Epithelial cell of esophagus (primary cell): ENCODE measurements around the gene NUBPL.

ENCODE experiments used
- DNase-seq: peaks from one replicate; pipeline ENCODE4 v3.0.0; 2010; ENCODE audit warnings: low read depth
- H3K4me3 ChIP-seq: 2 replicates; pipeline ENCODE4 v1.5.1; 2011; ENCODE audit warnings: mild to moderate bottlenecking, low read length, control low read depth
- TF ChIP-seq, protein P1 (sequence below): IDR thresholded peaks from 2 replicates; pipeline ENCODE4 v1.5.1; 2011; ENCODE audit warnings: low read depth, mild to moderate bottlenecking, low read length, control low read depth, inconsistent platforms; ENCODE audit not compliant: insufficient read depth; ENCODE audit errors: missing control alignments

The NUBPL gene

DNA sequence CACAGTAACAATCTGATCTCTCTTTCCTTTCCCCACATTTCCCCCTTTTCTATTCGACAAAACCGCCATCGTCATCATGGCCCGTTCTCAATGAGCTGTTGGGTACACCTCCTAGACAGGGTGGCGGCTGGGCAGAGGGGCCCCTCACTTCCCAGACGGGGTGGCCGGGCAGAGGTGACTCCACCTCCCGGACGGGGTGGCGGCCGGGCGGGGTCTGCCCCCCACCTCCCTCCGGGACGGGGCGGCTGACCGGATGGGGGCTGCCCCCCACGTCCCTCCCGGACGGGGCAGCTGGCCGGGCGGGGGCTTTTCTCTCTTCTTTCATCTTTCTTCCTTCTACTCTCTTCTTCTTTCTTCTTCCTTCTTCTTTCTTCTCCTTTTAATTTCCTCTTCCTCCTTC, 1.3 kb upstream of the NUBPL start:
- DNase-seq: no peak
- no peak overlapping the region for H3K4me3 ChIP-seq
- TF ChIP-seq, protein P1, sequence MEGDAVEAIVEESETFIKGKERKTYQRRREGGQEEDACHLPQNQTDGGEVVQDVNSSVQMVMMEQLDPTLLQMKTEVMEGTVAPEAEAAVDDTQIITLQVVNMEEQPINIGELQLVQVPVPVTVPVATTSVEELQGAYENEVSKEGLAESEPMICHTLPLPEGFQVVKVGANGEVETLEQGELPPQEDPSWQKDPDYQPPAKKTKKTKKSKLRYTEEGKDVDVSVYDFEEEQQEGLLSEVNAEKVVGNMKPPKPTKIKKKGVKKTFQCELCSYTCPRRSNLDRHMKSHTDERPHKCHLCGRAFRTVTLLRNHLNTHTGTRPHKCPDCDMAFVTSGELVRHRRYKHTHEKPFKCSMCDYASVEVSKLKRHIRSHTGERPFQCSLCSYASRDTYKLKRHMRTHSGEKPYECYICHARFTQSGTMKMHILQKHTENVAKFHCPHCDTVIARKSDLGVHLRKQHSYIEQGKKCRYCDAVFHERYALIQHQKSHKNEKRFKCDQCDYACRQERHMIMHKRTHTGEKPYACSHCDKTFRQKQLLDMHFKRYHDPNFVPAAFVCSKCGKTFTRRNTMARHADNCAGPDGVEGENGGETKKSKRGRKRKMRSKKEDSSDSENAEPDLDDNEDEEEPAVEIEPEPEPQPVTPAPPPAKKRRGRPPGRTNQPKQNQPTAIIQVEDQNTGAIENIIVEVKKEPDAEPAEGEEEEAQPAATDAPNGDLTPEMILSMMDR: no peak

DNA sequence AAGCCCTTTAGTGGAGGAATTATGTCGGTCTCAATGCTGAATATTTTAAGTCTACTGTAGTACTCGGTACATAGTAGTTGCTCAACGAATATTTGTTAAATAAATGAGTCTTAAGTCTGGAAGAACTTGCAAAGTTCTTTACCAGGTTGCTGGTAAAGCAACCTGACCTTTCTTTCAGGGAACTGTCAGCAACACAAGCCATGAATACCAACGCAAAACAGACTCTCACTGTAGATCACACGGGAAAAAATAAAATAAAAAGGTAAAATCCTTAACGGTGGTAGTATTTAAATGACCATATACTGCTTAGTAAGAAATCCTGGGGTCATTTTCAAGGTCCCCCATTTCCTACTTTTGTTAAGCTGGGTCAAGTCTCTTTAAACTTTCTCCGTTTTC, 447 bp upstream of the NUBPL start:
- TF ChIP-seq, protein P1: no peak
- H3K4me3 ChIP-seq: peak overlapping the region; percentile 91
- no peak for DNase-seq

DNA sequence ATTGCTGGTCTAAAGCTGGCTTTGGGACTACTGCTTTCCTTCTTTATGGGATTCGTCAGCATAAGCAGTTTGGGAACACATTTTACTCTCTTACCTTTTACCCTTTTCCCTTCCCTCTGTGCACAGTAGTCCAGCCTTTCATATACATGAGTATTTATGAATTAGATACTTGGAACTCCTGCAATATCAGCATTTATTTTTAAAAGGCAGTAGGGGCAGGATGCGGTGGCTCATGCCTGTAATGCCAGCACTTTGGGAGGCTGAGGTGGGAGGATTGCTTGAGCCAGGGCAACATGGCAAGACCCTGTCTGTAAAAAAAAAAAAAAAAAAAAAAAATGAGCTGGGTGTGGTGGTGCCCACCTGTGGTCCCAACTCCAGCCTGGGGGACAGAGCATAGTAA, 3.0 kb downstream of the NUBPL start:
- no peak for DNase-seq
- no peak overlapping the region for H3K4me3 ChIP-seq
- TF ChIP-seq, protein P1: no peak

DNA sequence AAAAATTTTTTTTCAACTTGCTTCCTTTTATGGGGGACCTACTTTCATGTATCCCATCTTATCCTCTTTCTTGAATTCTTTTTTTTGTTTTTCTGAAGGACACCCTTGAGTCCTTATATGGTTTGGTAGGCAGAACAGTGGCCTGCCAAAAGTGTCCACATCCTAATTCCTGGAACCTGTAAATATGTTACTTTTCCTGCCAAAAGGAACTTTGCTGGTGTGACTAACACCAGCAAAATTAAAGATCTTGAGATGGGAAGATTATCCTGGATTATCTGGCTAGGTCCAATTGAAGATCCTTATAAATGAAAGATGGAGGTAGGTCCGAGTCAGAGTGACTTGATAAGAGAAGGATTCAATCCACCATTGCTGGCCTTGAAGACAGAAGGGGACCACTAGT, 5.3 kb downstream of the NUBPL start:
- no peak for DNase-seq
- TF ChIP-seq, protein P1: no peak
- H3K4me3 ChIP-seq: no peak overlapping the region

DNA sequence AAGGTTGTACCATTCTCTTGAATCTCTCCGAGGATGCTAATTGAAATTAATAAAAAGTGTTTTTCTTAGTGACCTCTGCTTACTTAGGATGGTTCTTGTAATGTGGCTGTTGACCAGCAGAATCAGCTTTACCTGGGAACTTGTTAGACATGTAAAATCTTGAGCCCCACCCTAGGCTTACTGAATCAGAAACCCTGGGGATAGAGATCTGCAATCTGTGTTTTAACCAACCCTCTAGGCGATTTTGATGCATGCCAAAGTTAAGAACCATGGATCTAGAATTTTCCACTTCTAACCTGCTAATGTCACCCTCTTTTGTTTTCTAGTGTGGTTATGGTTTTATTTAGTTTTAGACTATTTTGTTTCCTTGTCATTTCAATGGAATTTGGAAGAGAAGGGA, 6.5 kb downstream of the NUBPL start:
- peak; percentile 37 for DNase-seq
- no peak overlapping the region for H3K4me3 ChIP-seq
- TF ChIP-seq, protein P1: no peak

DNA sequence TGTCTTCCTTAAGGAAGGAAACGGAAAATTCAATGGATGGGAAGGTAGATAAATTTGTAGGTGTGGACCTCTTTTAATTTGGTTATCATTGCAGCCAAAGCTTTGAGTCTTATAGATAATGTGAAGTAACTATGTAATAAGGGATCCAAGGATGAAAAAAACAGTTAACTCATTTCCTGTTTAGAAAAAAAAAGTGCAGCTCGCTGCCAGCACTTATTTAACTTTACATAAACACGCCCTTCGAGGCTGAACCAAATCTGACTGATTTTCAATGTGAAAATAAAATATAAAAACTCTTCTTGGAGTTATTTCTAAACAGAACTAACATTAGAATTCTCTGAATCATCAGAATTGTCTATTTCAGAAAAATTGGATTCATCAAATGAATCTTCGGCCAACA, 7.0 kb downstream of the NUBPL start:
- TF ChIP-seq, protein P1: no peak
- DNase-seq: no peak
- H3K4me3 ChIP-seq: no peak overlapping the region

DNA sequence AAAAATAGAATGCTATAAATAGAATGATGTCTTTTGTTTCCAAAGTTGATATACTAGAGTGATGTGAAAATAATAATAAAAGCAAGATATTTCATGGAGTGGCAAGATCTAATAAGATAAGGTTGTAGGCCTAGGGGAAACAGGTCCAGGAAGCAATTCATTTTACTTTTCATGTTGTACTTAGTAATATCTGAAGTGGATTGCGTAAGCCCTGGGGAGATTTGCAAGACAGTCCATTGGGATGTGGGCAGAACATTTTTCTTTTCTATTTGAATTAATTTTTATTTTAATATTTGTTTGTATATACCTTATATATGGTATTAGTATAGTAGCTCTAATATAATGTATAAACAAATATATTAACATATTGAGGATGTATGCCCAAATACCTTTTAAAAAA, 7.5 kb downstream of the NUBPL start:
- H3K4me3 ChIP-seq: no peak overlapping the region
- peak; percentile 61 for DNase-seq
- TF ChIP-seq, protein P1: no peak
